ENCODE data around the gene INTS4.
"Not testable (repeated sequence)": the region's sequence is repeated elsewhere in the genome, so short reads cannot be mapped to it uniquely, and the experiment has no call there.

INTS4 gene

DNA sequence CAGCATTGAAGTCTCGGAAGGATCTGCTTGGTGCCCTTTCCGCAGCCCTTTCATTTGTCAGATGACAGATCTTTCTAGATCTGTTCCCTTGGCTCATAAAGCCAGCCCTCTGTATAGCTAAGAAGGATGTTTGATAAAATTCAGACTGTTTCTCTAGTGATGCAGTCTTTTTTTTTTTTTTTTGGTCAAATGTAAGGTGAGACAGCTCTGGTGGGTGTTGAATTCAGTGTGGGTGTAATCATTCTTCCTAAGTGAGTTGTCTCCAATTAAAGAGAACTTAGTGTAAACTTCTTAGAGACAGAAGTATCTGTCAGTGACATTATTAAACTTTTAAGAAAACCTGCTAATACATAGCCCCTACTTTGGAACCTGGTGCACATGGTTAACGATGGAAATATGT lies 120.3 kb downstream of the INTS4 start:
- DNase-seq: no peak

DNA sequence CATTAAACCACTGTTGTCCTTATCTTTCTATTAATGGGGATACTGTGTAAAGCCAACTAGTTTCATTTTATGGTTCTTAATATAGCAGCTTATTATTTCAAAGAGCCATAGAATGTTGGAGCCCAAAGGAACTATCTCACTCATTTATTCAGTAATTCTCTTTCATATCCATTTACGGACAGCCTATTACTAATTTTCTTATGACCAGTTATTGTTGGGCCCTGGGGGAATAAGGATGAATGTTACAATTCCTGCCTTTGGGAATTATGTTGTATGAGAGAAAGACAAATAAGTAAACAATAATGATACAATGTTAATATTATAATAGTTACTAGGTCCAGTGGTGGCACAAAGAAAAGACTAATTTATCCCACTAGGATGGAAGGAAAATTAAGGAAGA lies 121.1 kb downstream of the INTS4 start:
- DNase-seq: no peak

DNA sequence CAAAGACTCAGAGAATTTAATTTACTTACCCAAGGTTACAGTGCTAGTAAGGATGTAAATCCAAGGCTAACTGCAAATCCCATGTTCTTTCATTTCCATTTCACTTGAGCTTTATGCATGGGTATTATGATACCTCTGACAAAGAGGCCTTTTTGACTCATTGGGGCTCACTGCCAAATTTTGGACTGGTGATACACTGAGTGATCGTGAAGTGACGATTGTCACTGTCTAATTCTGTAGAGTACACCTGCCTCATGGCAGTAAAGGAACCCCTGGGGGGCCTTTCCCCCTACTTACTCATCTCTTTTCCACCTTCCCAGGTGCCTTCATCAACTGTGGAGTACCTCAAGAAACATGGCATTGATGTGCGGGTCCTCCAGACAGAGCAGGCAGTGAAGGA lies 122.6 kb downstream of the INTS4 start:
- DNase-seq: no peak

DNA sequence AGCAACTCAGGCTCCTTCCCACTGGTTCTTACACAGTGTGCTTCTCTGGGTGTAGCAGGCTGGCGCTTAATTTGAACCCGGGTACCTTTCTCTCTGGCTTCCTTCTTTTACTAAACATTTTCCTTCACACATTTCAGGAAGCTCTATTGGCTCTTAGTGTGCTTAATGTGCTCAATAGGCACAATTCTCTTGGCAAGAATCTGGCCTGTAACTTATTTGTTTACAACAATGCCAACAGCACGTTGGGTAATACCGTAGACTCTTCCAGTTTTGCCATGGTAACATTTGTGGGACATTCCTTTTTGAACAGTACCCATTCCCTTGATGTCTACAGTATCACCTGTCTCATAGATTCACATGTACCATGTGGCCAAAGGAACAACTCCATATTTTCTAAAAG lies 125.7 kb downstream of the INTS4 start:
- DNase-seq: no peak

DNA sequence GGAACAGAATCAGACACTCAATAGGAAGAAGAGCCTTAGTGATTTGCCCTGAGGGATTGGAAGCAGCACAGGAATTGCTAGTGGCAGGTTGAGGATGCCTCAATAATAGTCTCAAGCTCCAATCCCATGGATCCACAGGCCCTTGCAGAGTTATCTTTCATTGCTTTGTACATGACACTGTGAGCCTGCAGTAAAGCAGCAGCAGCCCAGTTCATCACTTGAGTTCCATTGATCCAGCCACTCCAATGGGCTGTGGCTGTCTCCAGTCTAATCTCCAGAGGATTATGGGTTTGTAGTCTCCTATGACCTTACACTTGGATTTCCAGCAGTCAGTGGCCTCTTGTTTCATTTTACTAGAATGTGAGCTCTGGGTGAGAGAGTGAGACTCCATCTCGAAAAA lies 128.1 kb downstream of the INTS4 start:
- no peak for DNase-seq

DNA sequence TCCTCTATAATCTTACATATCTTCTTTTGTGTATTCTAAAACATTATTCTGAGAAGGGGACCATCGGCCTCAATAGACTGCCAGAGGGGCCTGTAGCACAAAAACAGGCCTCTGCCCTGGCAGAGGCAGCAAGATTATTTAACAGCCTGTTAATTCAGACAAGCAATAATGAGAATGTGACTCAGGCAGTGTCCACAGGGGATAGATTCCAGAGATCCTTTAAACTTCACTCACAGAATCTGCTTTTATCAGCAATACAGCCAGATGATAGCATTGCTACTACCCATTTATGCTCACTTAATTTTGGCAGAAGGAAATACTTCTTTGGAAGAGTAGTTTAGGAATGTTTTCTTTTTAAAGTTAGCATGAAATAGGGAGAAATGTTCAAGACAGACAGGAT lies 128.7 kb downstream of the INTS4 start:
- no peak for DNase-seq

DNA sequence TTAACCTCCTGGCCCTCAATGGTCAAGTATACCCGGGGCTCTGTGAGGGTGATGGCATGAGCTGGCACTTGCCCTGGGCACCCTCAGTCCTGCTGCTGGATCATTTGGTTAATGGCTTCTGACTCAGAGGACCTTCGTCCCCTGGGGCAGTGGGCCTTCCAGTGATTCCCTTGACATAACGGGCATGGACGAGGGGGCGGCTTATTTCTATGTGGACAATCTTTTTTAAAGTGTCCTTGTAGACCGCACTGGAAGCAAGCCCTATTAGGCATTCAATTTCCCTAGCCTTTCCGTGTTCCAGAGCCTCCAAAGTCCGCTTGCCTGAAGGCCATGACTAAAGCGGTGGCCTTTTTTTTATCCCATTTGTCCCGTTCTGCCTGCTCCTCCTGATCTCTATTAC lies 133.0 kb downstream of the INTS4 start:
- DNase-seq: not testable (repeated sequence)

DNA sequence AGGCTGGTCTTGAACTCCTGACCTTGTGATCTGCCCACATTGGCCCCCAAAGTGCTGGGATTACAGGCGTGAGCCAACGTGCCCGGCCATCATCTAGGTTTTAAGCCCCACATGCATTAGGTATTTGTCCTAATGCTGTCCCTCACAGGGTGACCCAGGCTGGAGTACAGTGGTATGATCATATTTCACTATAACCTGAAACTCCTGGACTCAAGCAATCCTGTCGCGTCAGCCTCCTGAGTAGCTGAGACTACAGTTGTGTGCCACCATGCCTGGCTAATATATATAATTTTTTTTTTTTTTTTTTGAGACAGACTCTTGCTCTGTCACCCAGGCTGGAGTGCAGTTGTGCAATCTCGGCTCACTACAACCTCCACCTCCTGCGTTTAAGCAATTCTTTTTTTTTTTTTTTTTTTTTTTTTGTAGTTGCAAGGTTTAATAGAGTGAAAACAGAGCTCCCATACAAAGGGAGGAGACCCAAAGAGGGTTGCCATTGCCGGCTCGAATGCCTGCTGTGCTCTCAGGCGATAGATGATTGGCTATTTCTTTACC lies 136.5 kb downstream of the INTS4 start:
- not testable (repeated sequence) for DNase-seq

DNA sequence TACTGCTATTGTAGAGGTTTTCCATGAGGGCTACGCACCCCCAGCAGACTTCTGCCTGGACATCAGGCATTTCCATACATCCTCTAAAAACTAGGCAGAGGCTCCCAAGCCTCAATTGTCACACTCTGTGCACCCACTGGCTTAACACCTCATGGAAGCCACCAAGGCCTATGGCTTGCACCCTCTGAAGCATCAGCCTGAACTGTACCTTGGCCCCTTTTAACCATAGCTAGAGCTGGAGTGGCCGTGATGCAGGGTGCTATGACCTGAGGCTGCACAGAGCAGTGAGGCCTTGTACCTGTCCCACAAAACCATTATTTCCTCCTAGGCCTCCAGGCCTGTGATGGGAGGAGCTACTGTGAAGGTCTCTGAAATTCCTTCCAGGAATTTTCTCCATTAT lies 139.6 kb downstream of the INTS4 start:
- no peak for DNase-seq

DNA sequence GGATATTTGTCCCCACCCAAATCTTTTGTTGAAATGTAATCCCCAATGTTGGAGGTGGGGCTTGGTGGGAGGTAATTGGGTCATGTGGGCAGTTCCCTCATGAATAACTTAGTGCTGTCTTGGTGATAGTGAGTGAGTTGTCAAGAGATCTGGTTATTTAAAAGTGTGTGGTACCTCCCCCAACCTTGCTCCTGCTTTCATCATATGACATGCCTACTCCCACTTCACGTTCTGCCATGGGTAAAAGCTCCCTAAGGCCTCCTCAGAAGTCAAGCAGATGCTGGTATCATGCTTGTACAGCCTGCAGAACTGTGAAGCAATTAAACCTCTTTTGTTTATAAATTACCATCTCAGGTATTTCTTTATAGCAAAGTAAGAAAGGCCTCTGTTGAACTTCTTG lies 143.0 kb downstream of the INTS4 start:
- DNase-seq: no peak

DNA sequence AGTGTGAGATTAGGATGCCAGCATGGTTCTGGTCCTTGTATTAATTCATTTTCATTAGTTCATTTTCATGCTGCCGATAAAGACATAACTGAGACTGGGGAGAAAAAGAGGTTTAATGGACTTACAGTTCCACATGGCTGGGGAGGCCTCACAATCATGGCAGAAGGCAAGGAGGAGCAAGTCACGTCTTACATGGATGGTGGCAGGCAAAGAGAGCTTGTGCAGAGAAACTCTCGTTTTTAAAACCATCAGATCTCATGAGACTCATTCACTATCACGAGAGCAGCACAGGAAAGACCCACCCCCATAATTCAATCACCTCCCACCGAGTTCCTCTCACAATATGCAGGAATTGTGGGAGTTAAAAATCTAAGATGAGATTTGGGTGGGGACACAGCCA lies 150.8 kb downstream of the INTS4 start:
- DNase-seq: not testable (repeated sequence)

DNA sequence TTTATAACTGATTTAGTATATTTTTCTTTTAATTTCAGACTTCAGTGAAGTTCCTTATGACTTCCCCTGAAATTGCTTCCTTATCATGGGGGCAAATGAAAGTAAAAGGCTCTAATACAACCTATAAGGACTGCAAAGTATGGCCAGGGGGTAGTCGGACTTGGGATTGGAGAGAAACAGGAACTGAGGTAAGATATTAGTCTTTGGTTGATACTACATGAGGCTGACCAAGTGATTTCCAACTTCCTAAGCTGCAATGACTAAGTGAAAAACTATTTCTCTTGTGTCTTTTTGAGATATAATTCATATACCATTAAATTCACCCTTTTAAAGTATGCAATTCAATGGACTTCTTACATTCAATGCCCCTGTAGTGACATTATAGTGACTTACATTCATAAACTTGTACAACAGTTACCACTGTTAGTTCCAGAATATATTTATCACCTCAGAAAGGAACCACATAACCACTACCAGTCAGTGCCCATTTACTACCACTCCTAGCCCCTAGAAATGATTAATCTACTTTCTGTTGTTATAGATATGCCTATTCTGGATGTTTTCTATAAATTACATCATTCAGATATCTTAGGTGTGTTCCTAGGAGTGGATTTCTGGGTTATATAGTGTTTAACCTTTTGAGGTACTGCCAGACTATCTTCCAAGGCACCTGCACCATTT lies 151.9 kb downstream of the INTS4 start:
- DNase-seq: no peak

DNA sequence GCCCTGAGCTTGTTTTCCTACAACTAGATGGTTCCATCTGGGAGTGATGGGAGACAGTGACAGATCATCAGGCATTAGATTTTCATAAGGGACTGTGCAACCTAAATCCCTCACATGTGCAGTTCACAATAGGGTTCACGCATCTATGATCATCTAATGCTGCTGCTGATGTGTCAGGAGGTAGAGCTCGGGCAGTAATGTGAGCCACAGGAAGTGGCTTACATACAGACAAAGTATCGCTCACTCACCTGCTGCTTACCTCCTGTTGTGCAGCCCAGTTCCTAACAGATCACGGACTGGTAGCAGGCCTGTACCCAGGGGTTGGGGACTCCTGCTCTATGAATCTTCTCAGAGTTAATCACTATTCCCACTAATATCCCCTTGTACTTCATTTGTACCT lies 161.2 kb downstream of the INTS4 start:
- DNase-seq: no peak

DNA sequence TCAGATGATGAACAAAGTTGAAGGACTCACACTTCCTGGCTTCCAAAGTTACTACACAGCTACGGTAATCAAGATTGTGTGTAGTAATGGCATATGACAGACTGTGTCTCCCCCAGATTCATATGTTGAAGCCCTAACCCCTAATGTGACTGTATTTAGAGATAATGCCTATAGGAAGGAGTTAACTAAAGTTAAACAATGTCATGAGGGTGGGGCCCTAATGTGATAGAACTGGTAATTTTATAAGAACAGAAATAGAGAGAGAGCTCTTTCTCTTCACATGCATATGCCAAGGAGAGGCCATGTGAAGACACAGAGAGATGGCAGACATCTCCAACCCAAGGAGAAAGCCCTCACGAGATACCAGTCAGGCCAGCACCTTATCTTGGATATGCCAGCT lies 165.5 kb downstream of the INTS4 start:
- DNase-seq: no peak

Measured in activated CD4-positive, alpha-beta T cell treated with anti-CD3 and anti-CD28 coated beads, Interleukin-2, Interleukin-6, amounts not matched to agents 100 ng/mL and 50 ng/mL, durations not matched to agents 16 hours and 8 hours (primary cell).